GM18867 (cell line): ENCODE results near the gene TMPRSS2.

ENCODE experiments used
- ATAC-seq: cut with Tn5 transposase; IDR thresholded peaks from one replicate; pipeline ENCODE4 v1.9.1; 2021; ENCODE audit warnings: mild to moderate bottlenecking, moderate library complexity; ENCODE audit not compliant: unreplicated experiment

The TMPRSS2 gene

GRCh38 chr21:41451753-41452676 lies 55.9 kb downstream of the TMPRSS2 start:
- no peak for ATAC-seq

DNA sequence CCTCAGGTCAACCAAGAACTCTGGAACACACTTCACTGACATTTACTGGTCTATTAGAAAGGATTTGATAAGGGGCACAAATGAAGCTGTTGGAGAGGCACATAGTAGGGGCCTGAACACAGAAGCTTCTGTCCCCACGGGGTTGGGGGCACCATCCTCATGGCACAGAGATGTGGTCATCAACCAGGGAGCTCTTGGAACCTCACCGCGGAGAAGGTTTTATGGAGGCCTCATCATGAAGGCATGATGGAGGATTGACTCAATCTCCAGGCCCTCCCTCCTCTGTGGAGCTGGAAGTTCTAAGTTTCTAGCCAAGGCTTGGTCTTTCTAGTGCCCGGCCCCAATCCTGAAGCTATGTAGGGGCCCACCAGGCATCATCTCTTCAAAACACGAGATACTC lies 58.3 kb downstream of the TMPRSS2 start:
- no peak for ATAC-seq

DNA sequence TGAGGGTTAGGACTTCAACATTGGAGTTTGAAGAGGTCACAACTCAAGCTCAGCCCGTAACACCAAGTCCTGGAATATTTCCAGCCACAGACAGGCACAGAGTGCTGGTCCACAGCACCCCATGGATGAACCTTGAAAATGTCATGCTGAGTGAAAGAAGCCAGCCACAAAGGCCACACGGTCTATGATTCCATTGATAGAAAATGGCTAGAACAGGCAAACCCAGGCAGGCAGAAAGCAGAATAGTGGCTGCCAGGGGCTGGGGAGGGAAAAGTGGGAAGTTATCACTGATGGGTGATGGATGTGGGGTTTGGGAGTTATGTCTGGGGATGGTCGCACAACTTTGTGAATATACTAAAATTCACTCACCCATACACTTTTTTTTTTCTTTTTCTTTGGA lies 60.6 kb downstream of the TMPRSS2 start:
- ATAC-seq, result no peak

GRCh38 chr21:41446586-41446985 lies 61.4 kb downstream of the TMPRSS2 start:
- ATAC-seq, result no peak

GRCh38 chr21:41445465-41445862 lies 62.5 kb downstream of the TMPRSS2 start:
- no peak for ATAC-seq

DNA sequence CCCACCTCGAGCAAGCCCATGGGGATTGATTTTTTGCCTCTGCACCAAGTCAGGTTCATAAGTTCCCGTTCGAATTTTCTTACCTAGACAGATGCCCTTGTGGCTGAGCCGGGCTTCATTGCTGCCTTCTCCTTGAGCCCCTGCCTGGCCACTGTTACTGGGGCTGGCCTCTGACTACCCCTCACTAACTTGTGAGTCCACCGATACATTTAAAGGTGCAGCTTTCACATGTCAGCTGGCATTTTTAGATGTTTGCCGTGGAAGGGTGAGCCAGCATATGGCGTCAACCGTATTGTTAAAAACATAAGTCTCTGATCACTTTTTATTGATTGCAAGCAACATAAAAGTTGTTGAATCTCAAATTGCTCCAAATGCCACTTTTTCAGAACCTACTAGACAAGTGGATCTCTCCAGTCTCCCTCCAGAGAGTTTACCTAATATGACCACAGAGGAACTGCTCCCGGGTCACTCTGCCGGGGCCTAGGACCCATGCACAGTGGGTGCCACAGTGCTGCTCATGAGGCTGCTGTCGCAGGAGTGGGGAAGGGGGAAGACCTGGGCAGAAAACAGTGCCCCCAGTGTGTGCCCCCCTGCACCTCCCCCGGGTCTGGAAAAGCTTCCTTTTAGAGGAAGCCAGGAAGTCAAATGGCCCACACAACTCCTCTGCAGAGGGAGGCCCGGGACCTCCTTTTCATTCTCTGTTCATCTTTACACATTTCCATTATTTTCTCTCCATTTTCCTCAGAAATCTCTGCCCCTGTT lies 63.1 kb downstream of the TMPRSS2 start:
- no peak for ATAC-seq

- ATAC-seq, result no peak
These were observed 64.4 kb downstream of the TMPRSS2 start for GRCh38 chr21:41443562-41443961.

- no peak for ATAC-seq
These were observed 65.3 kb downstream of the TMPRSS2 start for GRCh38 chr21:41442481-41443186.

GRCh38 chr21:41441546-41441945 lies 66.4 kb downstream of the TMPRSS2 start:
- no peak for ATAC-seq

- ATAC-seq, result no peak
These were observed 68.7 kb downstream of the TMPRSS2 start for GRCh38 chr21:41439248-41439647.

GRCh38 chr21:41438425-41439113 lies 69.4 kb downstream of the TMPRSS2 start:
- no peak for ATAC-seq

- ATAC-seq, result no peak
These were observed 70.2 kb downstream of the TMPRSS2 start for GRCh38 chr21:41437729-41438128.

DNA sequence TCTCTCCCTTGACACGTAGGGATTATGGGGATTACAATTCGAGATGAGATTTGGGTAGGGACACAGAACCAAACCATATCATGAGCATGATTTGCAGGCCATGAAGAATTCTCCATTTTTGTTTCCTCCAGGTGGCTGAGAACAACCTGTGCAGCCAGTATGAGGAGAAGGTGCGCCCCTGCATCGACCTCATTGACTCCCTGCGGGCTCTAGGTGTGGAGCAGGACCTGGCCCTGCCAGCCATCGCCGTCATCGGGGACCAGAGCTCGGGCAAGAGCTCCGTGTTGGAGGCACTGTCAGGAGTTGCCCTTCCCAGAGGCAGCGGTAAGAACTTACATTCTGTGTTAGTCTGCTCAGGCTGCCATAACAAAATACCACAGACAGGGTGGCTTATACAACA lies 72.3 kb downstream of the TMPRSS2 start:
- ATAC-seq, result no peak

DNA sequence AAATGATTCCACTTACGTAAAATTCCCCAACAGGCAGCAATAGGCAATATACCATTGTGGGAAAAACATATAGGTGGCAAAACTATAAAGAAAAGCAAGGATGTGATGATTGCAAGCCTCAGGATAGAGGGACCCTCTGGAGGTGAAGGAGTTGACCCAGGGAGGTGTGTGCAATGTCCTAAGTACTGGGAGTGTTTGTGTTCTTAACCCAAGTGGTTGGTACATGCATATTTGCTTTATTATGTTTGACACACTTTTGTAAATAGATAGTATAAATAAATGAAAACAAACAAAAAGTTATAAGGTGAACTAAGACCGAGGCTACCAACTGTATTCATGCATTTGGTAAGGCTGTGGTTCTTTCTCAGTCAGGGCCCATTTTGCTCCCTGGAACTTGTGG lies 74.4 kb downstream of the TMPRSS2 start:
- ATAC-seq, result no peak

GRCh38 chr21:41432562-41433460 lies 75.1 kb downstream of the TMPRSS2 start:
- no peak for ATAC-seq

DNA sequence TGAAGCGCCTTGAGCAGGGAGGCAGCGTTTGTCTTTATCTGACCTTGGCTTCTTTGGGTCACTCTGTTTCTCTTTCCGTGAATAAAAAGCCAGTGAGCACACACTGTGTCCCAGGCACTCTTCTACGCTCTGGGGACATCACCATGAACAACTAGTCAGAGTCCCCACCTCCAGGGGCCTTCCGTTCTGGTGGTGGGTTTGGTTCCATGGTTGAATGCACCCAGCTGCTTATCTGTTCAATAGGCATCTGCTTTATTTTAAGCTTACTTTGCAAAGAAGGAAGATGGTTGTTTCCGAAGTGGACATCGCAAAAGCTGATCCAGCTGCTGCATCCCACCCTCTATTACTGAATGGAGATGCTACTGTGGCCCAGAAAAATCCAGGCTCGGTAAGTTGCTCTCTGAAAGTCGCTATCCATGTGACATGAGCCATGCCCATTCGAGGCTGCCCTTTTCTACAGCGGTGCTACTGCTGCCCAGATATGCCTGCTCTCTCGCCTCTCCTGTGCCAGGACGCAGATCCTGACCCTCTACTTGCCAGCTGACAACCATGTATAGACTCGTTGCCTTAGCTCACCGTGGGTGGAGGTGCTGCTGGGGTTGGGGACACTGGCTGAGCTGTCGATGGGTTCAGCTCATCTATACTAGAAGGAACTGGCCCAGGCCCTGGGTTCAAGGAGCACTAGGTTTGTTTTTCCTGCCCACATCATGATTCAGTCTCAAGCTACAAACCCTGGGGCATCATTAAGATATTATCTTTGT lies 76.0 kb downstream of the TMPRSS2 start:
- ATAC-seq, result peak; percentile 76

- ATAC-seq, result no peak
These were observed 78.0 kb downstream of the TMPRSS2 start for GRCh38 chr21:41429925-41430491.

DNA sequence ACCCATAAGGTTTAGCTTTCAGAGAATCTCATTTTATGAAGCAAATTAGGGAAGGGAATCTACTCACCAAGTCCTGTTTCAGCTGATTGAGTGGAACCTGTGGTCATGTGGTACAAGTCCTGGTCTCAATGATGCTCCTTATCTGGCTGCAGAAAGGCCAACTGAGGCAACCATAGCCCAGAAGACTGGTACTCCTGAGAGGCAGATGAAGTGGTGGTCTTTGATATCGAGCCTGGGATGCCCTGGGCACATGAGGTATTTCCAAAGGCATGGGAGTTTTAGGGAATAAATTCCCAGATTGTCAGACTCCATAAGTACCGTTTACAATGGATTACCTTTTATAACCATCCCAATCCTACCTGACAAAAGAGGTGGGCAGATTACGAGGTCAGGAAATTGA lies 78.7 kb downstream of the TMPRSS2 start:
- no peak for ATAC-seq

DNA sequence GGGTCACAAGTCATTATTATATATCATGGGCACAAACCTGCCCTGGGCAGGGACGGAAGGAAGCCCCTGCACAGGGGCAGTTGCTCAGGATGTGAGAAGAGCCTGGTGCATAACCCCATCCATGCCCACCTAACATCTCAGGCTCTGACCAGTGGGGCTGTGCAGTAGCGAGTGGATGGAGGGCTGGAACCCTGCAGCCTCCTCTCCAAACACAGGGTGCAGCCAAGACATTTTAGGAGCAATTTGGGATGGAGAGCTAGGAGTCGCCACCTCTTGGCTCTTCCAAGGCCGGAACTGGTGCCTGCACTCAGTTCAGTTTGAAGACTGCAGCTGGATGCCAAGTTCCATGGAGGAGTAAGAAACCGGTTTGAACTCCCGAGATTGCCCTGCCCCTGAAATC lies 79.1 kb downstream of the TMPRSS2 start:
- no peak for ATAC-seq
